ENCODE measurements around the gene PRR5. TPM values are rescaled to one million over a fixed set of nuclear protein-coding genes. Genes with fewer than 3 reads are reported as not detected.

Gene PRR5
- total RNA-seq, 1 donor from 2014 or later, result 13.5 TPM

GRCh38 chr22:44783581-44783980 is 81.6 kb downstream of the PRR5 start:
- no peak for DNase-seq (ENCODE audit: extremely low spot score, unreplicated experiment)
- no peaks in the 10 kb centered on the region for H3K36me3 Mint-ChIP-seq (ENCODE audit: unreplicated experiment)
- no peak overlapping the region for H3K27ac Mint-ChIP-seq (ENCODE audit: unreplicated experiment)
- H3K4me1 Mint-ChIP-seq (ENCODE audit: unreplicated experiment), result no peaks in the 10 kb centered on the region
- H3K4me3 Mint-ChIP-seq (ENCODE audit: unreplicated experiment), result no peak overlapping the region
- TF ChIP-seq CTCF (IDR thresholded peaks at IDR 0.05), result no peak
- no peaks in the 10 kb centered on the region for H3K9me3 Mint-ChIP-seq (ENCODE audit: unreplicated experiment)
- peaks cover 5% of the 10 kb centered on the region for H3K27me3 Mint-ChIP-seq (ENCODE audit: unreplicated experiment)

- Mint-ChIP-seq H3K4me1 (ENCODE audit: unreplicated experiment) (no peaks in the 10 kb centered on the region), H3K9me3 (ENCODE audit: unreplicated experiment) (no peaks in the 10 kb centered on the region), H3K27ac (ENCODE audit: unreplicated experiment) (no peak overlapping the region), H3K36me3 (ENCODE audit: unreplicated experiment) (no peaks in the 10 kb centered on the region), H3K27me3 (ENCODE audit: unreplicated experiment) (peaks cover 5% of the 10 kb centered on the region), H3K4me3 (ENCODE audit: unreplicated experiment) (no peak overlapping the region)
- TF ChIP-seq CTCF (IDR thresholded peaks at IDR 0.05), result no peak
- no peak for DNase-seq (ENCODE audit: extremely low spot score, unreplicated experiment)
Observed at GRCh38 chr22:44786136-44786535, 84.1 kb downstream of the PRR5 start.

- no peaks in the 10 kb centered on the region for H3K4me1 Mint-ChIP-seq (ENCODE audit: unreplicated experiment)
- TF ChIP-seq CTCF (IDR thresholded peaks at IDR 0.05), result no peak
- H3K9me3 Mint-ChIP-seq (ENCODE audit: unreplicated experiment), result no peaks in the 10 kb centered on the region
- no peak overlapping the region for H3K4me3 Mint-ChIP-seq (ENCODE audit: unreplicated experiment)
- no peak for DNase-seq (ENCODE audit: extremely low spot score, unreplicated experiment)
- H3K36me3 Mint-ChIP-seq (ENCODE audit: unreplicated experiment), result no peaks in the 10 kb centered on the region
- peaks cover 5% of the 10 kb centered on the region for H3K27me3 Mint-ChIP-seq (ENCODE audit: unreplicated experiment)
- no peak overlapping the region for H3K27ac Mint-ChIP-seq (ENCODE audit: unreplicated experiment)
Observed at GRCh38 chr22:44786610-44787009, 84.6 kb downstream of the PRR5 start.

Other genes starting within 250 kb of the PRR5 start
- 34.1 and 35.5 TPM in 2 replicates for gene RTL6, start 204.0 kb upstream of the PRR5 start, total RNA-seq
- gene ARHGAP8, start 50.4 kb downstream of the PRR5 start, total RNA-seq, result 0.89 and 1.5 TPM in 2 replicates